ENCODE measurements around the gene HK1.

DNA sequence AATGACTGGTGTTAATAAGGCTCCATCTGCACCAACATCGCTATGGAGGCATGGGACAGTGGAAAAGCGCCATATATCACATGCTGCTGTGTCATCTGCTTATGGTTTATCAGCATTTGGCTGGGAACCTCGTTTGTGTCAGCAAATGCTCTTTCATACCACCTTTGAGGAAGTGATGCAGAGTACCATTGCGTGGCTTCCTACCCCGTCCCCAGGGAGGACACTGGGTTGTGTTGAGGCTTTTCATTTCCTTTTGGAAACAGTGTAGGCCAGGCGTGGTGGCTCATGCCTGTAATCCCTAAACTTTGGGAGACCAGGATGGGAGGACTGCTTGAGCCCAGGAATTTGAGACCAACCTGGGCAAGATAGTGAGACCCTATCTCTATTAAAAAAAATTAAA lies 131.7 kb downstream of the HK1 start:
- TF ChIP-seq EZH2 (IDR thresholded peaks at IDR 0.05; ENCODE audit: insufficient read depth, low read length), result no peak
- TF ChIP-seq, protein P1, sequence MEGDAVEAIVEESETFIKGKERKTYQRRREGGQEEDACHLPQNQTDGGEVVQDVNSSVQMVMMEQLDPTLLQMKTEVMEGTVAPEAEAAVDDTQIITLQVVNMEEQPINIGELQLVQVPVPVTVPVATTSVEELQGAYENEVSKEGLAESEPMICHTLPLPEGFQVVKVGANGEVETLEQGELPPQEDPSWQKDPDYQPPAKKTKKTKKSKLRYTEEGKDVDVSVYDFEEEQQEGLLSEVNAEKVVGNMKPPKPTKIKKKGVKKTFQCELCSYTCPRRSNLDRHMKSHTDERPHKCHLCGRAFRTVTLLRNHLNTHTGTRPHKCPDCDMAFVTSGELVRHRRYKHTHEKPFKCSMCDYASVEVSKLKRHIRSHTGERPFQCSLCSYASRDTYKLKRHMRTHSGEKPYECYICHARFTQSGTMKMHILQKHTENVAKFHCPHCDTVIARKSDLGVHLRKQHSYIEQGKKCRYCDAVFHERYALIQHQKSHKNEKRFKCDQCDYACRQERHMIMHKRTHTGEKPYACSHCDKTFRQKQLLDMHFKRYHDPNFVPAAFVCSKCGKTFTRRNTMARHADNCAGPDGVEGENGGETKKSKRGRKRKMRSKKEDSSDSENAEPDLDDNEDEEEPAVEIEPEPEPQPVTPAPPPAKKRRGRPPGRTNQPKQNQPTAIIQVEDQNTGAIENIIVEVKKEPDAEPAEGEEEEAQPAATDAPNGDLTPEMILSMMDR (IDR thresholded peaks at IDR 0.05; ENCODE audit: insufficient read depth, low read depth, low read length), result no peak

All from astrocyte (in vitro differentiated cells and primary cell).